H9 (cell line): ENCODE data around the gene PPAN. TPM values are rescaled to one million over a fixed set of nuclear protein-coding genes. Genes with fewer than 3 reads are reported as not detected.

Experiments used
- DNase-seq: peaks from one replicate; pipeline ENCODE4 v3.0.0-alpha.2; 2017
- H2AFZ ChIP-seq: one replicate; pipeline ENCODE4 v1.6.1; 2013; ENCODE audit warnings: mild to moderate bottlenecking, low read length, control low read depth, moderate library complexity
- H2AK5ac ChIP-seq: 2 replicates; pipeline ENCODE4 v1.6.1; 2013; ENCODE audit warnings: low read length, control low read depth, mixed read lengths; ENCODE audit not compliant: insufficient read length
- H2BK120ac ChIP-seq: one replicate; pipeline ENCODE4 v1.6.1; 2013; ENCODE audit warnings: low read depth, mild to moderate bottlenecking, low read length, control low read depth, inconsistent platforms; ENCODE audit not compliant: poor library complexity, severe bottlenecking
- H2BK12ac ChIP-seq: 2 replicates; pipeline ENCODE4 v1.6.1; 2013; ENCODE audit warnings: low read length, control low read depth, mixed read lengths, low read depth; ENCODE audit not compliant: insufficient read length
- H2BK15ac ChIP-seq: 2 replicates; pipeline ENCODE4 v1.6.1; 2013; ENCODE audit warnings: low read depth, low read length, control low read depth
- H2BK20ac ChIP-seq: one replicate; pipeline ENCODE4 v1.6.1; 2013; ENCODE audit warnings: low read depth, mild to moderate bottlenecking, low read length, control low read depth, inconsistent platforms; ENCODE audit not compliant: poor library complexity, severe bottlenecking
- H2BK5ac ChIP-seq: 2 replicates; pipeline ENCODE4 v1.6.1; 2013; ENCODE audit warnings: low read length, control low read depth, mixed read lengths; ENCODE audit not compliant: insufficient read length
- H3K14ac ChIP-seq: 2 replicates; pipeline ENCODE4 v1.6.1; 2013; ENCODE audit warnings: low read length, control low read depth; ENCODE audit not compliant: insufficient read depth
- H3K18ac ChIP-seq: 2 replicates; pipeline ENCODE4 v1.6.1; 2013; ENCODE audit warnings: low read depth, mild to moderate bottlenecking, mixed read lengths, low read length, control low read depth; ENCODE audit not compliant: insufficient read length
- H3K23ac ChIP-seq: 2 replicates; pipeline ENCODE4 v1.6.1; 2013; ENCODE audit warnings: low read length, control low read depth, mixed read lengths, low read depth; ENCODE audit not compliant: insufficient read length
- H3K23me2 ChIP-seq: 2 replicates; pipeline ENCODE4 v1.6.1; 2013; ENCODE audit warnings: low read depth, mild to moderate bottlenecking, mixed read lengths, low read length, control low read depth; ENCODE audit not compliant: insufficient read length, poor library complexity, severe bottlenecking
- H3K27ac ChIP-seq: 2 replicates; pipeline ENCODE4 v1.5.1; 2013; ENCODE audit warnings: low read length, control low read depth, mixed read lengths, low read depth; ENCODE audit not compliant: insufficient read length
- H3K27me3 ChIP-seq: 2 replicates; pipeline ENCODE4 v1.6.1; 2013; ENCODE audit warnings: low read length, control low read depth, inconsistent platforms; ENCODE audit not compliant: insufficient read depth
- H3K4ac ChIP-seq: 2 replicates; pipeline ENCODE4 v1.6.1; 2013; ENCODE audit warnings: low read depth, mild to moderate bottlenecking, control low read depth, inconsistent platforms, low read length, moderate library complexity
- H3K4me1 ChIP-seq: 2 replicates; pipeline ENCODE4 v1.6.1; 2013; ENCODE audit warnings: low read length, control low read depth, inconsistent platforms; ENCODE audit not compliant: insufficient read depth
- H3K4me2 ChIP-seq: 2 replicates; pipeline ENCODE4 v1.6.1; 2013; ENCODE audit warnings: low read length, control low read depth, mixed read lengths; ENCODE audit not compliant: insufficient read length, insufficient read depth
- H3K56ac ChIP-seq: 2 replicates; pipeline ENCODE4 v1.6.1; 2013; ENCODE audit warnings: low read depth, mild to moderate bottlenecking, mixed read lengths, low read length, control low read depth; ENCODE audit not compliant: insufficient read length
- H3K79me1 ChIP-seq: 2 replicates; pipeline ENCODE4 v1.6.1; 2013; ENCODE audit warnings: low read depth, mild to moderate bottlenecking, moderate library complexity, low read length, control low read depth, inconsistent platforms; ENCODE audit not compliant: insufficient read depth, poor library complexity, severe bottlenecking
- H3K79me2 ChIP-seq: 2 replicates; pipeline ENCODE4 v1.6.1; 2013; ENCODE audit warnings: low read length, control low read depth, inconsistent platforms; ENCODE audit not compliant: insufficient read depth
- H3K9ac ChIP-seq: 2 replicates; pipeline ENCODE4 v1.6.1; 2013; ENCODE audit warnings: low read length, control low read depth, mixed read lengths; ENCODE audit not compliant: insufficient read length; ENCODE audit errors: extremely low read depth
- H3K9me3 ChIP-seq: one replicate; pipeline ENCODE4 v1.6.1; 2013; ENCODE audit warnings: low read depth, low read length, inconsistent platforms; ENCODE audit not compliant: control insufficient read depth
- H3T11ph ChIP-seq: one replicate; pipeline ENCODE4 v1.6.1; 2013; ENCODE audit warnings: mild to moderate bottlenecking, low read length, control low read depth, inconsistent platforms
- H4K20me1 ChIP-seq: one replicate; pipeline ENCODE4 v1.6.1; 2013; ENCODE audit not compliant: control insufficient read depth, insufficient read length, insufficient read depth
- H4K5ac ChIP-seq: 2 replicates; pipeline ENCODE4 v1.6.1; 2013; ENCODE audit warnings: low read depth, mild to moderate bottlenecking, mixed read lengths, low read length, control low read depth; ENCODE audit not compliant: insufficient read length
- H4K8ac ChIP-seq: replicated peaks from 2 replicates; pipeline ENCODE4 v1.6.1; 2013; ENCODE audit warnings: low read length, control low read depth, mixed read lengths, low read depth; ENCODE audit not compliant: insufficient read length
- H4K91ac ChIP-seq: 2 replicates; pipeline ENCODE4 v1.6.1; 2013; ENCODE audit warnings: low read depth, mild to moderate bottlenecking, moderate library complexity, mixed read lengths, low read length, control low read depth; ENCODE audit not compliant: insufficient read length
- H3K27ac Mint-ChIP-seq, 3 experiments: 2 replicates in 2 of 3; 3 replicates in 1 of 3; pipeline ENCODE4 v1.8.0; 2020 to 2021; ENCODE audit warnings: mixed read lengths in 3 of 3, mild to moderate bottlenecking in 1 of 3, moderate library complexity in 1 of 3
- H3K27me3 Mint-ChIP-seq: 2 replicates; pipeline ENCODE4 v1.8.0; 2021; ENCODE audit warnings: low read depth, mild to moderate bottlenecking, moderate library complexity, mixed read lengths
- H3K36me3 Mint-ChIP-seq, 3 experiments: 2 replicates in 2 of 3; 3 replicates in 1 of 3; pipeline ENCODE4 v1.8.0; 2020 to 2021; ENCODE audit warnings: low read depth in 3 of 3, mixed read lengths in 3 of 3; ENCODE audit not compliant: insufficient read depth in 1 of 3
- H3K4me1 Mint-ChIP-seq, 2 experiments: 2 replicates each; pipeline ENCODE4 v1.8.0; 2020; ENCODE audit warnings: mixed read lengths in 2 of 2
- H3K4me3 Mint-ChIP-seq, 2 experiments: 2 replicates in 1 of 2; 3 replicates in 1 of 2; pipeline ENCODE4 v1.8.0; 2020 to 2021; ENCODE audit warnings: mild to moderate bottlenecking in 2 of 2, mixed read lengths in 2 of 2, moderate library complexity in 1 of 2
- H3K9me3 Mint-ChIP-seq, 2 experiments: 2 replicates in 1 of 2; 3 replicates in 1 of 2; pipeline ENCODE4 v1.8.0; 2020; ENCODE audit warnings: mild to moderate bottlenecking in 2 of 2, mixed read lengths in 2 of 2, moderate library complexity in 1 of 2
- WGBS: extraction: QIAGEN DNeasy Blood & Tissue Kit; methylation state at CpG from one replicate; pipeline ENCODE4 v1.1.7; 2013; ENCODE audit warnings: missing lambda C conversion rate, low lambda C conversion rate, mixed read lengths; ENCODE audit not compliant: insufficient read length; ENCODE audit errors: extremely low coverage; 5-methylcytosine and 5-hydroxymethylcytosine counted together
- total RNA-seq: library from RNA; stranded (reverse); gene quantifications from 2 replicates; pipeline ENCODE4 v1.2.1, GENCODE V29; 2021
- TF ChIP-seq, protein P1 (sequence below): fragments of 200-600 bp; sonication (generic); conservative IDR thresholded peaks from 3 replicates; pipeline ENCODE4 v1.8.0; 2021; ENCODE audit warnings: antibody characterized with exemption, mild to moderate bottlenecking

Gene PPAN
- total RNA-seq, 1 experiment from 2014 or later, result 157 TPM

DNA sequence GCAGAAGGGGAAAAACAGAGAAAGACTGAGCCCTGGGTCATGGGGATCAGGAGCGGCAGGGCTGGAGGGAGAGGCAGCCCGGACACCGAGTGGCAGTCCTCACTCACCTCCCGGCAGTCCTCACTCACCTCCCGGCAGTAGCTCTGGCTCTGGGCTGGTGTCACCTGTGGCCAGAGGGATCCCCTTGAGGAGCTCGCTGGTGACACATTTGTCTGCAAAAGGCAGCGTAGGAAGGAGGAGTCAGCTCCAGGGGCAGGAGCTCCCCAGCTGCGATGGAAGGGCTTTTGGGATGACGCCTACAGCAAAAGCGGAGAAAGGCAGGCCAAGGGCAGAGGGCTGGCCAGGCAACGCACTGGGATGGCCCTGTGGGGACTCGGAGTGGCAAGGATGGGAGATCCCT is 12.8 kb downstream of the PPAN start:
- no peak overlapping the region for H2BK12ac ChIP-seq
- H3K9ac ChIP-seq, result peak overlapping the region; percentile 86
- H3K79me2 ChIP-seq, result peaks cover 3% of the 10 kb centered on the region; the same call in 1 of the 2 replicates
- no peak overlapping the region for H4K91ac ChIP-seq
- H4K8ac ChIP-seq, result no peak overlapping the region
- H2BK15ac ChIP-seq, result no peak overlapping the region
- Mint-ChIP-seq H3K4me1 (peaks cover 4 to 6% of the 10 kb centered on the region in 2 experiments; a peak in 2 of 4 replicates), H3K36me3 (peaks cover 15 to 50% (median 34%) of the 10 kb centered on the region in 3 experiments; a peak in 6 of 7 replicates), H3K27ac (peak overlapping the region; percentile 54 to 98 (median 95)), H3K9me3 (no peaks in the 10 kb centered on the region), H3K4me3 (peak overlapping the region; percentile 91 to 97), H3K27me3 (no peaks in the 10 kb centered on the region; the same call in 1 of the 2 replicates)
- H2BK5ac ChIP-seq, result no peak overlapping the region
- no peaks in the 10 kb centered on the region for H3K27me3 ChIP-seq
- H3K4me2 ChIP-seq, result peak overlapping the region; percentile 86
- H3K4ac ChIP-seq, result no peak overlapping the region
- no peaks in the 10 kb centered on the region for H4K20me1 ChIP-seq
- no peaks in the 10 kb centered on the region for H3K4me1 ChIP-seq
- no peak overlapping the region for H3T11ph ChIP-seq
- no peak overlapping the region for H2AK5ac ChIP-seq
- no peak overlapping the region for H3K18ac ChIP-seq
- H3K14ac ChIP-seq, result no peak overlapping the region; the same call in 1 of the 2 replicates
- no peak overlapping the region for H2AFZ ChIP-seq
- H3K56ac ChIP-seq, result no peak overlapping the region
- H4K5ac ChIP-seq, result no peak overlapping the region
- H2BK20ac ChIP-seq, result no peak overlapping the region
- TF ChIP-seq, protein P1, sequence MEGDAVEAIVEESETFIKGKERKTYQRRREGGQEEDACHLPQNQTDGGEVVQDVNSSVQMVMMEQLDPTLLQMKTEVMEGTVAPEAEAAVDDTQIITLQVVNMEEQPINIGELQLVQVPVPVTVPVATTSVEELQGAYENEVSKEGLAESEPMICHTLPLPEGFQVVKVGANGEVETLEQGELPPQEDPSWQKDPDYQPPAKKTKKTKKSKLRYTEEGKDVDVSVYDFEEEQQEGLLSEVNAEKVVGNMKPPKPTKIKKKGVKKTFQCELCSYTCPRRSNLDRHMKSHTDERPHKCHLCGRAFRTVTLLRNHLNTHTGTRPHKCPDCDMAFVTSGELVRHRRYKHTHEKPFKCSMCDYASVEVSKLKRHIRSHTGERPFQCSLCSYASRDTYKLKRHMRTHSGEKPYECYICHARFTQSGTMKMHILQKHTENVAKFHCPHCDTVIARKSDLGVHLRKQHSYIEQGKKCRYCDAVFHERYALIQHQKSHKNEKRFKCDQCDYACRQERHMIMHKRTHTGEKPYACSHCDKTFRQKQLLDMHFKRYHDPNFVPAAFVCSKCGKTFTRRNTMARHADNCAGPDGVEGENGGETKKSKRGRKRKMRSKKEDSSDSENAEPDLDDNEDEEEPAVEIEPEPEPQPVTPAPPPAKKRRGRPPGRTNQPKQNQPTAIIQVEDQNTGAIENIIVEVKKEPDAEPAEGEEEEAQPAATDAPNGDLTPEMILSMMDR, result no peak
- H2BK120ac ChIP-seq, result no peak overlapping the region
- peaks cover 6% of the 10 kb centered on the region for H3K23me2 ChIP-seq
- no peaks in the 10 kb centered on the region for H3K9me3 ChIP-seq
- no CpG with 5 or more reads among the region's 12 CpGs for WGBS
- no peak overlapping the region for H3K27ac ChIP-seq
- DNase-seq, result no peak
- no peaks in the 10 kb centered on the region for H3K79me1 ChIP-seq
- no peak overlapping the region for H3K23ac ChIP-seq
